GM23338 (cell line): ENCODE measurements around the gene FARP1. TPM values are rescaled to one million over a fixed set of nuclear protein-coding genes. Genes with fewer than 3 reads are reported as not detected.
A peak's percentile ranks its signal among the peaks of the same experiment; 100 is the strongest.

Experiments used
- ATAC-seq: fragments of 200-7000 bp; cut with Tn5 transposase; 3 replicates; pipeline ENCODE4 v1.9.1; 2020
- DNase-seq: peaks from one replicate; pipeline ENCODE4 v3.0.0-alpha.2; 2015; ENCODE audit warnings: low spot score
- H2AFZ ChIP-seq: fragments of 200-600 bp; sonication (generic); 2 replicates; pipeline ENCODE4 v1.8.0; 2016; ENCODE audit warnings: antibody characterized with exemption, mild to moderate bottlenecking, moderate library complexity
- H3F3A ChIP-seq: fragments of 200-600 bp; sonication (generic); replicated peaks from 2 replicates; pipeline ENCODE4 v1.8.0; 2017; ENCODE audit warnings: antibody characterized with exemption, mixed run types, low read depth
- H3K27ac ChIP-seq: fragments of 200-600 bp; sonication (generic); 2 replicates; pipeline ENCODE4 v1.6.1; 2016; ENCODE audit warnings: low read depth
- H3K27me3 ChIP-seq: fragments of 200-600 bp; sonication (generic); 2 replicates; pipeline ENCODE4 v1.8.0; 2016; ENCODE audit warnings: mild to moderate bottlenecking, mixed run types, moderate library complexity; ENCODE audit not compliant: insufficient read depth
- H3K36me3 ChIP-seq: fragments of 200-600 bp; sonication (generic); 2 replicates; pipeline ENCODE4 v1.8.0; 2016; ENCODE audit warnings: mild to moderate bottlenecking; ENCODE audit not compliant: insufficient read depth
- H3K4me1 ChIP-seq: fragments of 200-600 bp; sonication (generic); 2 replicates; pipeline ENCODE4 v1.8.0; 2016; ENCODE audit warnings: mild to moderate bottlenecking, moderate library complexity; ENCODE audit not compliant: insufficient read depth
- H3K4me2 ChIP-seq: fragments of 200-600 bp; sonication (generic); 2 replicates; pipeline ENCODE4 v1.7.1; 2017; ENCODE audit warnings: mixed run types
- H3K4me3 ChIP-seq: fragments of 200-600 bp; sonication (generic); 2 replicates; pipeline ENCODE4 v1.6.1; 2016; ENCODE audit warnings: mixed run types
- H3K79me2 ChIP-seq: fragments of 200-600 bp; sonication (generic); replicated peaks from 2 replicates; pipeline ENCODE4 v1.8.0; 2017; ENCODE audit warnings: mild to moderate bottlenecking; ENCODE audit not compliant: insufficient read depth
- H3K9me2 ChIP-seq: fragments of 200-600 bp; sonication (generic); 2 replicates; pipeline ENCODE4 v1.8.0; 2017; ENCODE audit not compliant: insufficient read depth
- H4K20me1 ChIP-seq: fragments of 200-600 bp; sonication (generic); replicated peaks from 2 replicates; pipeline ENCODE4 v1.8.0; 2017; ENCODE audit warnings: mild to moderate bottlenecking; ENCODE audit not compliant: insufficient read depth
- H3K27ac Mint-ChIP-seq: 2 replicates; pipeline ENCODE4 v1.8.0; 2020; ENCODE audit warnings: inconsistent platforms, mild to moderate bottlenecking, moderate library complexity, mixed read lengths
- H3K27me3 Mint-ChIP-seq: 3 replicates; pipeline ENCODE4 v1.8.0; 2022; ENCODE audit warnings: low read depth, mild to moderate bottlenecking, moderate library complexity, mixed read lengths, inconsistent platforms; ENCODE audit not compliant: insufficient read depth, poor library complexity
- H3K36me3 Mint-ChIP-seq: 3 replicates; pipeline ENCODE4 v1.8.0; 2021; ENCODE audit warnings: low read depth, mild to moderate bottlenecking, inconsistent platforms, moderate library complexity, mixed read lengths
- H3K4me1 Mint-ChIP-seq: 3 replicates; pipeline ENCODE4 v1.8.0; 2020; ENCODE audit warnings: mild to moderate bottlenecking, inconsistent platforms, mixed read lengths
- H3K4me3 Mint-ChIP-seq: 3 replicates; pipeline ENCODE4 v1.8.0; 2021; ENCODE audit warnings: moderate library complexity, mild to moderate bottlenecking, inconsistent platforms, mixed read lengths
- H3K9me3 Mint-ChIP-seq: 3 replicates; pipeline ENCODE4 v1.8.0; 2020; ENCODE audit warnings: moderate library complexity, mild to moderate bottlenecking, inconsistent platforms, mixed read lengths
- CTCF ChIP-seq, 2 experiments: fragments of 200-600 bp in 1 of 2; sonication (generic) in 1 of 2; conservative IDR thresholded peaks; 2 replicates each; pipeline versions ENCODE4 v1.5.1 to v1.6.1; 2016 to 2017; ENCODE audit warnings: antibody characterized with exemption in 2 of 2, low read depth in 2 of 2, mild to moderate bottlenecking in 2 of 2, moderate library complexity in 1 of 2
- NANOG ChIP-seq: IDR thresholded peaks from 2 replicates; pipeline ENCODE4 v1.6.1; 2016; ENCODE audit warnings: antibody characterized with exemption, borderline replicate concordance
- POLR2AphosphoS5 ChIP-seq: IDR thresholded peaks from 2 replicates; pipeline ENCODE4 v1.6.1; 2016; ENCODE audit warnings: antibody characterized with exemption, low read depth
- ZNF331 ChIP-seq: fragments of 250-450 bp; sonication (Bioruptor Pico); IDR thresholded peaks from 2 replicates; pipeline ENCODE4 v1.5.0; 2020; ENCODE audit warnings: low read depth, mild to moderate bottlenecking, moderate library complexity
- polyA plus RNA-seq: library from polyadenylated mRNA; unstranded; fragments of >200 nt; fragmentation: Nextera tagmentation; extraction: Ambion mirVana; gene quantifications from 2 replicates; pipeline ENCODE4 v1.2.1, GENCODE V29; 2016
- total RNA-seq: library from RNA; depleted of rRNA; stranded (reverse); fragments of >200 nt; shearing (Covaris generic); gene quantifications from 2 replicates; pipeline ENCODE4 v1.2.3, GENCODE V29; 2014
- TF ChIP-seq, protein P1 (sequence below): fragments of 250-450 bp; sonication (Bioruptor Pico); IDR thresholded peaks from 2 replicates; pipeline ENCODE4 v1.5.0; 2020; ENCODE audit warnings: mild to moderate bottlenecking, moderate library complexity

FARP1 gene
- total and polyA plus RNA-seq, 2 experiments from 2014 or later = 53.6 to 82.5 TPM

DNA sequence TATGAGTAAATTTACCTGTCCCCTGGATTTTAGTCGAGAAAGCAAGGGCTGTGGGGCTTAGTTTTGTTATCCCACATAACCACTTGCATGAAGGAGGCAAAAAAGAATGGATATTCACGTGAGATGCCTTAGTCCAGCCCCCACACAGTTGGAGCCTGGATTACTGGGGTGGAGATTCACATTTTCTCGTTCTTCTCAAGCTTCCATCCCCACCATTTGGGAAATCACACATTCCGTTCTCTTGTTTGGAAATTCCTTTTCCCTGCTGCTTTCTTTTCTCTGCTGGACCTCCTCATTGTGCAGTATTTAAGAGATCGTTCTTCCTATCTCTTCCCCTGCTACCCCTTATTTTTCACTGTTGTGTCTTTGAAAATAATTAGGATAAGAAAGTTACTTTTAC is 45.1 kb upstream of the FARP1 start:
- Histone ChIP-seq H3K27ac (no peak overlapping the region), H3K4me3 (no peak overlapping the region), H2AFZ (no peak overlapping the region), H3F3A (no peaks in the 10 kb centered on the region), H3K4me1 (no peaks in the 10 kb centered on the region), H3K36me3 (0 out of 2 replicates have a peak, but pooled peaks cover 9% of the 10 kb centered on the region), H4K20me1 (no peaks in the 10 kb centered on the region), H3K9me2 (no peaks in the 10 kb centered on the region), H3K27me3 (no peaks in the 10 kb centered on the region), H3K4me2 (no peak overlapping the region), H3K79me2 (no peaks in the 10 kb centered on the region)
- H3K4me1 Mint-ChIP-seq = peaks cover 5% of the 10 kb centered on the region
- peak; percentile 38 for ATAC-seq
- no peak overlapping the region; the same call in 1 of the 2 replicates for H3K27ac Mint-ChIP-seq
- no peak overlapping the region for H3K4me3 Mint-ChIP-seq
- no peak for TF ChIP-seq NANOG
- H3K27me3 Mint-ChIP-seq = peaks cover 8% of the 10 kb centered on the region
- peaks cover 41% of the 10 kb centered on the region for H3K9me3 Mint-ChIP-seq
- peak; percentile 44 for DNase-seq
- H3K36me3 Mint-ChIP-seq = peaks cover 11% of the 10 kb centered on the region

- TF ChIP-seq, protein P1, sequence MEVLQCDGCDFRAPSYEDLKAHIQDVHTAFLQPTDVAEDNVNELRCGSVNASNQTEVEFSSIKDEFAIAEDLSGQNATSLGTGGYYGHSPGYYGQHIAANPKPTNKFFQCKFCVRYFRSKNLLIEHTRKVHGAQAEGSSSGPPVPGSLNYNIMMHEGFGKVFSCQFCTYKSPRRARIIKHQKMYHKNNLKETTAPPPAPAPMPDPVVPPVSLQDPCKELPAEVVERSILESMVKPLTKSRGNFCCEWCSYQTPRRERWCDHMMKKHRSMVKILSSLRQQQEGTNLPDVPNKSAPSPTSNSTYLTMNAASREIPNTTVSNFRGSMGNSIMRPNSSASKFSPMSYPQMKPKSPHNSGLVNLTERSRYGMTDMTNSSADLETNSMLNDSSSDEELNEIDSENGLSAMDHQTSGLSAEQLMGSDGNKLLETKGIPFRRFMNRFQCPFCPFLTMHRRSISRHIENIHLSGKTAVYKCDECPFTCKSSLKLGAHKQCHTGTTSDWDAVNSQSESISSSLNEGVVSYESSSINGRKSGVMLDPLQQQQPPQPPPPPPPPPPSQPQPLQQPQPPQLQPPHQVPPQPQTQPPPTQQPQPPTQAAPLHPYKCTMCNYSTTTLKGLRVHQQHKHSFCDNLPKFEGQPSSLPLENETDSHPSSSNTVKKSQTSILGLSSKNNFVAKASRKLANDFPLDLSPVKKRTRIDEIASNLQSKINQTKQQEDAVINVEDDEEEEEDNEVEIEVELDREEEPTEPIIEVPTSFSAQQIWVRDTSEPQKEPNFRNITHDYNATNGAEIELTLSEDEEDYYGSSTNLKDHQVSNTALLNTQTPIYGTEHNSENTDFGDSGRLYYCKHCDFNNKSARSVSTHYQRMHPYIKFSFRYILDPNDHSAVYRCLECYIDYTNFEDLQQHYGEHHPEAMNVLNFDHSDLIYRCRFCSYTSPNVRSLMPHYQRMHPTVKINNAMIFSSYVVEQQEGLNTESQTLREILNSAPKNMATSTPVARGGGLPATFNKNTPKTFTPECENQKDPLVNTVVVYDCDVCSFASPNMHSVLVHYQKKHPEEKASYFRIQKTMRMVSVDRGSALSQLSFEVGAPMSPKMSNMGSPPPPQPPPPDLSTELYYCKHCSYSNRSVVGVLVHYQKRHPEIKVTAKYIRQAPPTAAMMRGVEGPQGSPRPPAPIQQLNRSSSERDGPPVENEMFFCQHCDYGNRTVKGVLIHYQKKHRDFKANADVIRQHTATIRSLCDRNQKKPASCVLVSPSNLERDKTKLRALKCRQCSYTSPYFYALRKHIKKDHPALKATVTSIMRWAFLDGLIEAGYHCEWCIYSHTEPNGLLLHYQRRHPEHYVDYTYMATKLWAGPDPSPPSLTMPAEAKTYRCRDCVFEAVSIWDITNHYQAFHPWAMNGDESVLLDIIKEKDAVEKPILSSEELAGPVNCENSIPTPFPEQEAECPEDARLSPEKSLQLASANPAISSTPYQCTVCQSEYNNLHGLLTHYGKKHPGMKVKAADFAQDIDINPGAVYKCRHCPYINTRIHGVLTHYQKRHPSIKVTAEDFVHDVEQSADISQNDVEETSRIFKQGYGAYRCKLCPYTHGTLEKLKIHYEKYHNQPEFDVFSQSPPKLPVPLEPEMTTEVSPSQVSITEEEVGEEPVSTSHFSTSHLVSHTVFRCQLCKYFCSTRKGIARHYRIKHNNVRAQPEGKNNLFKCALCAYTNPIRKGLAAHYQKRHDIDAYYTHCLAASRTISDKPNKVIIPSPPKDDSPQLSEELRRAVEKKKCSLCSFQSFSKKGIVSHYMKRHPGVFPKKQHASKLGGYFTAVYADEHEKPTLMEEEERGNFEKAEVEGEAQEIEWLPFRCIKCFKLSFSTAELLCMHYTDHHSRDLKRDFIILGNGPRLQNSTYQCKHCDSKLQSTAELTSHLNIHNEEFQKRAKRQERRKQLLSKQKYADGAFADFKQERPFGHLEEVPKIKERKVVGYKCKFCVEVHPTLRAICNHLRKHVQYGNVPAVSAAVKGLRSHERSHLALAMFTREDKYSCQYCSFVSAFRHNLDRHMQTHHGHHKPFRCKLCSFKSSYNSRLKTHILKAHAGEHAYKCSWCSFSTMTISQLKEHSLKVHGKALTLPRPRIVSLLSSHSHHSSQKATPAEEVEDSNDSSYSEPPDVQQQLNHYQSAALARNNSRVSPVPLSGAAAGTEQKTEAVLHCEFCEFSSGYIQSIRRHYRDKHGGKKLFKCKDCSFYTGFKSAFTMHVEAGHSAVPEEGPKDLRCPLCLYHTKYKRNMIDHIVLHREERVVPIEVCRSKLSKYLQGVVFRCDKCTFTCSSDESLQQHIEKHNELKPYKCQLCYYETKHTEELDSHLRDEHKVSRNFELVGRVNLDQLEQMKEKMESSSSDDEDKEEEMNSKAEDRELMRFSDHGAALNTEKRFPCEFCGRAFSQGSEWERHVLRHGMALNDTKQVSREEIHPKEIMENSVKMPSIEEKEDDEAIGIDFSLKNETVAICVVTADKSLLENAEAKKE (CRISPR knock-in tag) = no peak
- no peak for TF ChIP-seq POLR2AphosphoS5
- TF ChIP-seq ZNF331 (CRISPR knock-in tag) = no peak
- TF ChIP-seq CTCF (conservative IDR thresholded peaks at IDR 0.05; ENCODE audit: low read depth in 2 of 2) = no peak
- ATAC-seq (no peak), DNase-seq (no peak)
- Mint-ChIP-seq H3K4me3 (no peak overlapping the region), H3K9me3 (peaks cover 35% of the 10 kb centered on the region), H3K4me1 (peaks cover 5% of the 10 kb centered on the region), H3K27me3 (peaks cover 6% of the 10 kb centered on the region), H3K27ac (no peak overlapping the region), H3K36me3 (peaks cover 9% of the 10 kb centered on the region)
- H3K4me3 ChIP-seq = no peak overlapping the region
- H3K9me2 ChIP-seq = peaks cover 2% of the 10 kb centered on the region; the same call in 1 of the 2 replicates
- H3F3A ChIP-seq = no peaks in the 10 kb centered on the region
- no peaks in the 10 kb centered on the region for H3K27me3 ChIP-seq
- H3K27ac ChIP-seq = no peak overlapping the region
- no peaks in the 10 kb centered on the region for H3K4me1 ChIP-seq
- no peaks in the 10 kb centered on the region for H4K20me1 ChIP-seq
- H3K79me2 ChIP-seq = no peaks in the 10 kb centered on the region
- no peak overlapping the region for H3K4me2 ChIP-seq
- 0 out of 2 replicates have a peak, but pooled peaks cover 9% of the 10 kb centered on the region for H3K36me3 ChIP-seq
- no peak overlapping the region for H2AFZ ChIP-seq
Observed at GRCh38 chr13:98098516-98098915, 44.4 kb upstream of the FARP1 start.
